ENCODE measurements around the gene PSMD3.

GRCh38 chr17:40025559-40025958, 45.0 kb downstream of the PSMD3 start:
- TF ChIP-seq, protein P1, sequence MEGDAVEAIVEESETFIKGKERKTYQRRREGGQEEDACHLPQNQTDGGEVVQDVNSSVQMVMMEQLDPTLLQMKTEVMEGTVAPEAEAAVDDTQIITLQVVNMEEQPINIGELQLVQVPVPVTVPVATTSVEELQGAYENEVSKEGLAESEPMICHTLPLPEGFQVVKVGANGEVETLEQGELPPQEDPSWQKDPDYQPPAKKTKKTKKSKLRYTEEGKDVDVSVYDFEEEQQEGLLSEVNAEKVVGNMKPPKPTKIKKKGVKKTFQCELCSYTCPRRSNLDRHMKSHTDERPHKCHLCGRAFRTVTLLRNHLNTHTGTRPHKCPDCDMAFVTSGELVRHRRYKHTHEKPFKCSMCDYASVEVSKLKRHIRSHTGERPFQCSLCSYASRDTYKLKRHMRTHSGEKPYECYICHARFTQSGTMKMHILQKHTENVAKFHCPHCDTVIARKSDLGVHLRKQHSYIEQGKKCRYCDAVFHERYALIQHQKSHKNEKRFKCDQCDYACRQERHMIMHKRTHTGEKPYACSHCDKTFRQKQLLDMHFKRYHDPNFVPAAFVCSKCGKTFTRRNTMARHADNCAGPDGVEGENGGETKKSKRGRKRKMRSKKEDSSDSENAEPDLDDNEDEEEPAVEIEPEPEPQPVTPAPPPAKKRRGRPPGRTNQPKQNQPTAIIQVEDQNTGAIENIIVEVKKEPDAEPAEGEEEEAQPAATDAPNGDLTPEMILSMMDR (IDR thresholded peaks at IDR 0.05): no peak
- no peak for TF ChIP-seq POLR2A (IDR thresholded peaks at IDR 0.05)

All from esophagus squamous epithelium (tissue), 4 donors.